NCI-H2196 (cell line): ENCODE results near the gene C1QTNF1.
A peak's percentile ranks its signal among the peaks of the same experiment; 100 is the strongest.

Experiments
- DNase-seq: peaks from one replicate; lab custom pipeline; 2025; ENCODE audit not compliant: unreplicated experiment; lab: John Stamatoyannopoulos, UW

The C1QTNF1 gene

DNA sequence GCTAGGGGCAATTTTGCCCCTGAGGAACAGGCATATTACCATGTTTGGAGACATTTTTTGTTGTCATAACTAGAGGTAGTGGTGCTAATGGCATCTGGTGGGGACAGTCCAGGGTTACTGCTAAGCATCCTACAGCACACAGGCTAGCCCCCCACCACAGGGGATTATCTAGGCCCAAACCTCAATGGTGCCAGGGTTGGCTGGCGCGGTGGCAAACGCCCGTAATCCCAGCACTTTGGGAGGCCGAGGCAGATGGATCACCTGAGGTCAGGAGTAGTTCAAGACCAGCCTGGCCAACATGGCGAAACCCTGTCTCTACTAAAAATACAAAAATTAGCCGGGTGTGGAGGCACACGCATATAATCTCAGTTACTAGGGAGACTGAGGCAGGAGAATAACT, 15.2 kb downstream of the C1QTNF1 start:
- DNase-seq = no peak

DNA sequence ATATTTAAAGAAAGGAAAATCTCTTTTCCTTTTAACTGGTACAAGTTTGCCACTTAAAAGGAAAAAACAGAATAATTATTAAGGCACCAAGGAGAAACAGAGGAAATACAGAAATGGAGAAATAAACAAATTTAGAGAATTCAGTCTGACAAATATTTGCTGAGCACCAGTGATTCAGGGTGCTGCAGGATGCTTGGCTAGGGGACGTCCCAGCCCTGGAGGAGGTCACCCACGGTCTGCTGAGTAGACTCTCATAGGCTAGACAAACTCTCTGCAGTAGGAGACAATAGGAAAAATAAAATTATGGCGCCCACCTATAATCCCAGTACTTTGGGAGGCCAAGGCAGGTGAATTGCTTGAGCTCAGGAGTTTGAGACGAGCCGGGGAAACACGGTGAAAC, 15.9 kb downstream of the C1QTNF1 start:
- DNase-seq = no peak

DNA sequence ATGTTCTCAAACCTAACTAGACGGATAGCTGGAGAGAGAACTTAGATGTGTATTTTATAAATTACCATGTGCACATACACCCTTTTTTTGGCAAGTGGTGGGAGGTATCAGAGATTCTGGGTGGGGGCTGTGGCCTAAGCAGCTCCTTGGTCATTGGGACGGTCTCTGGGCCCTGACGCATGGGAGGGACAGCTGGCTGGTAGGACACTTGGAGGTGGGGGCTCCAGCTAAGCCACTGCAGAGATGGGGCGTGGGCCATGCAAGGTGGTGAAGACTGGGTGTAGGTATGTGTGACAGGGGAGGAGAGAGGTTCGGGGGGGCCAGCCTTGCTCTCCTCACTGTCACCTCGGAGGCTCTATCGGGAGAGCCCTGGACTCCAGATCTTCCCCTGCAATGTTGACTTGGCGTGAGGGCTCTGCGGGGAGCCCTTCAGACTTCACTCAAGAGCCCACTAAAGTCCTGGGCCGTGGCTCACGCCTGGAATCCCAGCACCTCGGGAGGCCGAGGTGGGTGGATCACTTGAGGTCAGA, 17.1 kb downstream of the C1QTNF1 start:
- no peak for DNase-seq

DNA sequence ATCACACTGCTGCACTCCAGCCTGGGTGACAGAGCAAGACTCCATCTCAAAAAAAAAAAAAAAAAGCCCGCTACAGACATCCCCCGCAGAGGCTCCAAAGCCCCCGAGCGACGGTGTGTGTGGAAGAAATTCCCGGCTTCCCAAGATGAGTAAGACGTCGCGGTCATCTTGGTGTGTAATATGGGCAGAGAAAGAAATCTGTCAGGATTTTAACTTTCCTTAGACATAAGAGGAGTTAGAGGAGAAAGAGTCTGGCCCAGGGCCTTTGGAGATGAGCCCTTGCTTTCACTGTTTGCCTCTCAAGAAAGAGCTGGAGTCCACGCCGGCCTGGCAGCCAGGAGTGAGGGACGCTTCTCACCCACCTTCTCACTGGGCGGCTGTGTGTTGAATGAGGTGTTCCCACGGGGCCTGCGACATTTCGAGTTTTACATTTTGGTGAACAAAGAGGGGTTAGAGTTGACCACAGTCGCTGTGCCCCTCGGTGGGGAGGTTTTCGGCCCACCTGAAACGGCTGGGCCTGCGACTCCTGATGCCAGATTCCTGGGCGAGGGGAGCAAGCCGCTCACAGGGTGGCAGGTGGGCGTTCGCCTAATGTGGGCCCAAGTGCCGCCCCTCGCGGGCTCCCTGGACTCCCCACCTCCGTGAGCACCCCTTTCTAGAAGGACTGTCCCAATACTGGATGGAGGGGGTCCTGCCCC, 17.9 kb downstream of the C1QTNF1 start:
- no peak for DNase-seq

DNA sequence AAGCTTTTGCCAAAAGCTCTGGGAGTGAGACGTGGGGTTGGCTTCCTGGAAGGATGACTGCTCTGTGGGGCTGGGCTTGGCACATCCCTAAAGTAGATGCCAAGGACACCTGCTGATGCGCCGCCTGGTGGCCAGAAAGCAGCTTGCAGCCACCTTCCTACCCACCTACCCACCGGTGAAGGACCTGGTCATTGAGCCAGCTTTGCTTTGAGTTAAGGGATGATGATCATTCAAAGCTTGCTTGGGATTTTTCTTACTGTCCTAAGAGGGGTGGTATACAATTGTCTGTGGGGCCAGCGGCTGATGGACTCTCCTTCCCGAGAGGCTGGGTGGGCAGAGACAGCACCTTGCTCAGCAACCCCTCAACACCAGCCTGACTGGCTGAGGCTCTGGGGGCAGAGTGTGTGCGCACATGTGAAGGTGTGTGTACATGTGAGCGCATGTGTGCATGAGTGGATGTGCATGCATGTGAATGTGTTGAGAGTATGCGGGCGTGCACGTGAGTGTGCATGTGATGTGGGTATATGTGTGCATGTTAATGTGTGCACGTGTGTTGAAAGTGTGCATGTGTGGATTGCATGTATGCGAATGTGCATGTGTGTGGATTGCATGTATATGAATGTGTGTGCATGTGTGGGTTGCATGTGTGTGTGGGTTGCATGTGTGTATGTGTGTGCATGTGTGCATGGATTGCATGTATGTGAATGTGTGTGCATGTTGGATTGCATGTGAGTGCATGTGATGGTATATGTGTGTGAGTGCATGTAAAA, 18.6 kb downstream of the C1QTNF1 start:
- peak; percentile 94 for DNase-seq

DNA sequence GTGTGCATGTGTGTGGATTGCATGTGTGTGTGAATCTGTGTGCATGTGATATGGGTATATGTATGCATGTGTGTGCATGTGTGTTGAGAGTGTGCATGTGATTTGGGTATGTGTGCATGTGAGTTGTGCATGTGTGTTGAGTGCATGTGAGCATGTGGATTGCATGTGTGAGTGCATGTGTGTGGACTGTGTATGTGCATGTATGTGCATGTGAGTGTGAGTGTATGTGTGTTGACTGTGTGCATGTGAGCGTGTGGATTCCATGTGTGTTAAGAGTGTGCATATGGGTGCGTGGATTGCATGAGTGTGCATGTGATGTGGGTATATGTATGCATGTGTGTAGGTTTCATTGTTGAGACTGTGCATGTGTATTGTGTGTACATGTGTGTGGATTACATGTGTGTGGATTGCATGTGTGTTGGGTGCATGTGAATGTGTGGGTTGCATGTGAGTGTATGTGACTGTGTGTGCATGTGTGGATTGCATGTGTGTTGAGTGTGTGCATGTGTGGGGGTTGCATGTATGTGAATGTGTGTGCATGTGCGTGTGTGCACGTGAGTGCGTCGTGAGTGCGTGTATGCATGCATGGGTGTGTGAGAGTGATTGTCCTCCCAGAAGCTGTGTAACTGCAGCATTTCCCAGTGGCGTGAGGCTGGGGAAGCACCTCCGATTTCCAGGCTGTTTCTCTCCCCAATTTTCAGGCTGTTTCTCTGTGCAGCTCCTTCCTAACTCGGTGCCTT, 19.4 kb downstream of the C1QTNF1 start:
- no peak for DNase-seq

DNA sequence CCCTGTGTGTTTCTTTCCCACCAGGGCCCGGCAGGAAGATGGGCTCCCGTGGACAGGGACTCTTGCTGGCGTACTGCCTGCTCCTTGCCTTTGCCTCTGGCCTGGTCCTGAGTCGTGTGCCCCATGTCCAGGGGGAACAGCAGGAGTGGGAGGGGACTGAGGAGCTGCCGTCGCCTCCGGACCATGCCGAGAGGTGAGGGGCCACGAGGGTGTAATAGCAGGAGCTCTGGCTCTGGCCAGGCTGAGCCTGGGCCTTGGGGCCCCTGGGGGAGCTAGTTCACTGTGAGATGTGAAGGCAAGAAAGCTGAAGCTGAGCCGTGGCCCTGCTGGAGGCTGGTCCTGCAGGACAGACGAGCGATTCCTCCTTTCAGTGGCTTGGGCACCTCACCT, 20.0 kb downstream of the C1QTNF1 start:
- DNase-seq = no peak

DNA sequence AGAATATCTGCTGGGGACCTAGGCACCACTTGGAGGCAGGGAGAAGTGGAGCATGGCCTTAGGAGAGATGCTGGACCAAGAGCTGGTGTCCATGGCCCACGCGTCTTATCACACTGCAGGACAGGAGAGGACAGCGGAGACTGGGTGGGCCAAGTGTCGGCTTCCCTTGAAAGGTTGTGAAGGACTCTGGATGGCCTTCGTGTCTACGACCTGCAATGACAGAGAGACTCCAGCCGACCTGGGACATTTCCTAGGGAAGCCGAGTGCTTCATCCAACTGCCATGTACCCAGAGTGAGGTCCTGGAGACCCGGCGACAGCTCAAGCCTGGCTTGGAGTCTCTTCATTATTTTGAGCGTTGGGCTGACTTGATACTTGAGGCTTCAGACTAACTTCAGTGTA, 20.5 kb downstream of the C1QTNF1 start:
- no peak for DNase-seq

DNA sequence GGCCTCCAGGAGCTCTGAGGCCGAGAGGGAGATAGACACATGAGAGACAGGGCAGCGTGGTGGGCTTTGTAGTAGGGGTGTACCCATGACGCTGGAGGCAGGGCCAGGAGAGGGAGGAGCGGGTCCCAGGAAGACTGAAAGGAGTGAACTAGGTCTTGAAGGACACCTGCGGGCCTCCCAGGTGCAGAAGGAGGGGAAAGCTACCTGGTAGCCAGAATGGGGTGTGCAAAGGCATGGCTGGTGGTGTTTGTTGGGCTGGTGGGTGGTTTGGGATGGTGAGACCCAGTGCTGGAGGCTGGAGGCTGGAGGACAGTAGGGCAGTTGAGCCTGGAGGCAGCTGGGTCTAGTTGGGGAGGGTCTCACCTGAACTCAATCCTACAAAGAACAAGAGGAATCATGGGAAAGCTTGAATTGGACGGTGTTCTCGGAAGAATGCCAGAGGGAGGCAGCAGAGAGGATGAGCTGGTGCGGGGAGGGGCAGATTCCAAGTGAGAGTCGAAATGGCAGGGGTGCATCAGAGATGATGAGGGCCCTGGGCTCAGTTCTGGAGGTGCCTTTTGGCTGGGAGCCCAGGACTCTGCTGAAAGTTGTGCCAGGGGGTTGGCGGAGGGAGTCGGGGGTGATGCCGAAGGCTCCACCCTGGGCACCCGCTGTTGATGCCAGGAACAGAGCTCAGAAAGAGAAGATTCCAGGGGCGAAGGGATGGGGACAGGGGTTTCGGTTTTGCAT, 21.2 kb downstream of the C1QTNF1 start:
- no peak for DNase-seq

DNA sequence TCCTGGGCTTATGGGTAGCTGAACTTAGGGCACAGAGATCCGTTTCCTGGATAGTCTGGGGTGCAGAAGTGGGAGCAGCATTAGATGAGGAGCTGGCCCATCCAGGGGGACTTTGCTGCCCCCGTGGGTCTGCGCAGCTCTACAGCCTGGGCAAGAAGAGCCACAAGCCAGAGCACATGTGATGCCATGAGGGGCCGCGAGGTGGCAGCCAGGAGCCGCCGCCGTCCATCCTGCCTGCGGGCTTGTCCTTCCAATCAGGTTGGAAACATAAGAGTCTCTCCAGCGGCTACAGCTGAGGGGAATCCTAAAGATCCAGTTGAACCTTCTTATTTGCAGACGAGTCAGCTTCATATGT, 21.9 kb downstream of the C1QTNF1 start:
- DNase-seq = peak; percentile 85

DNA sequence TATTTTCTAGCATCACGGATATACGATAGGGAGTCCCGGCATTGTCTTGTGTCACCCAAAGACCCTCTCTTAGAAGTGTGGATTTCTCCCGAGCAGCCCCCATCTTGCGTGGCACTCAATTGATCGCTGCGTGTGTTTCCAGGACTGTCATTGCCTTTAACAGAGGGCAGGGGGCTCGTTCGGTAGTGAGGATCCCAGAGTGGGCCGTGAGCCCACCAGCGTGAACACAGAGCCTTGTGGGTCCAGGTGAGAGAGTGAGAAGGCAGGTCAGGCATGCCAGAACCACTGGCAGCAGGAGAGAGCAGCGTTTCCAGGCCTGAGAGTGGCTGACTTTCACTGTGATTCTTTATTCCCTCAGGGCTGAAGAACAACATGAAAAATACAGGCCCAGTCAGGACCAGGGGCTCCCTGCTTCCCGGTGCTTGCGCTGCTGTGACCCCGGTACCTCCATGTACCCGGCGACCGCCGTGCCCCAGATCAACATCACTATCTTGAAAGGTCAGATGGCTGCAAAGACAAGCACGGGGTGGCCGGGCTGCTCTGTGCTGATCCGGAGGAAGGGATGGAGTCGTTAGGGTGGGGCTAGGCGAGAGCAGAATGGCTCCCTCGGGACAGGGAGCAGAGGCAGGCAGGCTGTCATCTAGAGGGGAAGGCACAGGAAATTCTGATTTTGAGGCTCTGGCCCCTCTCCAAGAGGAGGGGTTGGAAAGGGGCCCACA, 22.4 kb downstream of the C1QTNF1 start:
- no peak for DNase-seq

DNA sequence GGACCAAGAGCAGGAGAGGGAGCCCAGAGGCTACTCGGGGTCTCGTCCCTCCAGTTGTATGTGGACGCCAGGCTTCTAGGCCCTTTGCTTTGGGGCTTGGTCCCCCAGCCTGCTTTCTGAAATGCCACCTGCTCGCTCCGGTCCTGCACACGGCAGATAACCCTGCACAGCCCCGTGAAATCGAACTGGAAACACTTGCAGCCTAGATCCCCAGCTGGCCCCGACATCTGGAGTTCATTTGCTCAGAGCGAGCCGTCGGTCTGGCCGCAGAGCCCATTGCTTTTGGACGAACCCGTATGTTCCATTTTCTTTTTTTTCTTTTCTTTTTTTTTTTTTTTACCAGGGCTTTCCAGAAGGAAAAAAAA, 22.9 kb downstream of the C1QTNF1 start:
- DNase-seq = no peak

DNA sequence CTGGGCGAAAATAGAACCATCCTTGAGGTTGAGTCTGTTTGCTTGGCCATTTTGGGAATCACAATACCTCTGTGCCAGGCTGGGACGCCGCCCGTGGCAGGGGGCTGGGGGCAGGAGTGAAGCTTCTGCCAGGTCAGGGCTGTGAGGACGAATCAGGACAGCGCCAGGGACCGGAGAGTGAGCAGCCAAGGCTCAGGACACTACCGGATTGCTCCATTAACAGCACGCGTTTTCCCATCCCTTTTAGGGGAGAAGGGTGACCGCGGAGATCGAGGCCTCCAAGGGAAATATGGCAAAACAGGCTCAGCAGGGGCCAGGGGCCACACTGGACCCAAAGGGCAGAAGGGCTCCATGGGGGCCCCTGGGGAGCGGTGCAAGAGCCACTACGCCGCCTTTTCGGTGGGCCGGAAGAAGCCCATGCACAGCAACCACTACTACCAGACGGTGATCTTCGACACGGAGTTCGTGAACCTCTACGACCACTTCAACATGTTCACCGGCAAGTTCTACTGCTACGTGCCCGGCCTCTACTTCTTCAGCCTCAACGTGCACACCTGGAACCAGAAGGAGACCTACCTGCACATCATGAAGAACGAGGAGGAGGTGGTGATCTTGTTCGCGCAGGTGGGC, 23.4 kb downstream of the C1QTNF1 start:
- no peak for DNase-seq

DNA sequence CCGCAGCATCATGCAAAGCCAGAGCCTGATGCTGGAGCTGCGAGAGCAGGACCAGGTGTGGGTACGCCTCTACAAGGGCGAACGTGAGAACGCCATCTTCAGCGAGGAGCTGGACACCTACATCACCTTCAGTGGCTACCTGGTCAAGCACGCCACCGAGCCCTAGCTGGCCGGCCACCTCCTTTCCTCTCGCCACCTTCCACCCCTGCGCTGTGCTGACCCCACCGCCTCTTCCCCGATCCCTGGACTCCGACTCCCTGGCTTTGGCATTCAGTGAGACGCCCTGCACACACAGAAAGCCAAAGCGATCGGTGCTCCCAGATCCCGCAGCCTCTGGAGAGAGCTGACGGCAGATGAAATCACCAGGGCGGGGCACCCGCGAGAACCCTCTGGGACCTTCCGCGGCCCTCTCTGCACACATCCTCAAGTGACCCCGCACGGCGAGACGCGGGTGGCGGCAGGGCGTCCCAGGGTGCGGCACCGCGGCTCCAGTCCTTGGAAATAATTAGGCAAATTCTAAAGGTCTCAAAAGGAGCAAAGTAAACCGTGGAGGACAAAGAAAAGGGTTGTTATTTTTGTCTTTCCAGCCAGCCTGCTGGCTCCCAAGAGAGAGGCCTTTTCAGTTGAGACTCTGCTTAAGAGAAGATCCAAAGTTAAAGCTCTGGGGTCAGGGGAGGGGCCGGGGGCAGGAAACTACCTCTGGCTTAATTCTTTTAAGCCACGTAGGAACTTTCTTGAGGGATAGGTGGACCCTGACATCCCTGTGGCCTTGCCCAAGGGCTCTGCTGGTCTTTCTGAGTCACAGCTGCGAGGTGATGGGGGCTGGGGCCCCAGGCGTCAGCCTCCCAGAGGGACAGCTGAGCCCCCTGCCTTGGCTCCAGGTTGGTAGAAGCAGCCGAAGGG, 24.2 kb downstream of the C1QTNF1 start:
- DNase-seq = no peak

DNA sequence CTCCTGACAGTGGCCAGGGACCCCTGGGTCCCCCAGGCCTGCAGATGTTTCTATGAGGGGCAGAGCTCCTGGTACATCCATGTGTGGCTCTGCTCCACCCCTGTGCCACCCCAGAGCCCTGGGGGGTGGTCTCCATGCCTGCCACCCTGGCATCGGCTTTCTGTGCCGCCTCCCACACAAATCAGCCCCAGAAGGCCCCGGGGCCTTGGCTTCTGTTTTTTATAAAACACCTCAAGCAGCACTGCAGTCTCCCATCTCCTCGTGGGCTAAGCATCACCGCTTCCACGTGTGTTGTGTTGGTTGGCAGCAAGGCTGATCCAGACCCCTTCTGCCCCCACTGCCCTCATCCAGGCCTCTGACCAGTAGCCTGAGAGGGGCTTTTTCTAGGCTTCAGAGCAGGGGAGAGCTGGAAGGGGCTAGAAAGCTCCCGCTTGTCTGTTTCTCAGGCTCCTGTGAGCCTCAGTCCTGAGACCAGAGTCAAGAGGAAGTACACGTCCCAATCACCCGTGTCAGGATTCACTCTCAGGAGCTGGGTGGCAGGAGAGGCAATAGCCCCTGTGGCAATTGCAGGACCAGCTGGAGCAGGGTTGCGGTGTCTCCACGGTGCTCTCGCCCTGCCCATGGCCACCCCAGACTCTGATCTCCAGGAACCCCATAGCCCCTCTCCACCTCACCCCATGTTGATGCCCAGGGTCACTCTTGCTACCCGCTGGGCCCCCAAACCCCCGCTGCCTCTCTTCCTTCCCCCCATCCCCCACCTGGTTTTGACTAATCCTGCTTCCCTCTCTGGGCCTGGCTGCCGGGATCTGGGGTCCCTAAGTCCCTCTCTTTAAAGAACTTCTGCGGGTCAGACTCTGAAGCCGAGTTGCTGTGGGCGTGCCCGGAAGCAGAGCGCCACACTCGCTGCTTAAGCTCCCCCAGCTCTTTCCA, 25.1 kb downstream of the C1QTNF1 start:
- no peak for DNase-seq

DNA sequence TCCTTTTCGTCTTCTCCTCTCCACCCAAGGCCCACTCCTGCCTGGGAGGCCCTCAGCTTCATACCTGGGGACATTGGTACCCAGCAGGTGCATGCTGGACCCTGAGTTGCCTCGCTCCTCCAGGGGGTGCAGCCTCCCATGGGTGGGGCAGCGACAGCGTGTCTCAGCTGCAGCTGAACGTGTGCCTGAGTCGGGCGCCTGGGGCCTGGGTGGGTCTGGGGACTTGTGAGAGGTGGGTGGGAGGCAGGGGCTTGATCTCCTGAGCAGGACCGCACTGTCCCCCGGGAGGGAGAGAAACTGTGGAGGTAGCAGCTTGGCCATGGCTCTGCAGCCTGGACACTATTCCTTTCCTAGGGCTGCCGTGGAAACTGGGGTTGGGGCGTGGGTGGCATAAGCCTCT, 25.9 kb downstream of the C1QTNF1 start:
- DNase-seq = no peak

DNA sequence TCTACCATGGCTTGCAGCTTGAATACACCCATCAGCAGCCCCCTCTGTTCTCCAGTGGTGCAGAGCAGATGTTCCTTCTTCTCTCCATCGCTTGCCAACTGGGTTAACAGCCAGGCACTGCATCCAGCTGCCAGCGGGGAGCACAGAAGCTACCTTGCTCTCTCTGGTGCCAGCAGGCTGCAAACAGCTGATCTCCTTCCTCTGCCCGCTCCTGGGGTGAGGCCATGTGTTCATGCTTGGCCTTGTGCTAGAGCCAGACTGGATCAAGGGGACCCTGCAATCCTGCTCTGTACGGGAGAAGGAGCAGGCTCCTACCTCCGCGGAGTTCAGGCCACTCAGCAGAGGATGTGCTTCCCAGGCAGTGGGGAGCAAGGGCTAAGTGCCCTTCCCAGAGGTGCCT, 26.6 kb downstream of the C1QTNF1 start:
- DNase-seq = no peak

DNA sequence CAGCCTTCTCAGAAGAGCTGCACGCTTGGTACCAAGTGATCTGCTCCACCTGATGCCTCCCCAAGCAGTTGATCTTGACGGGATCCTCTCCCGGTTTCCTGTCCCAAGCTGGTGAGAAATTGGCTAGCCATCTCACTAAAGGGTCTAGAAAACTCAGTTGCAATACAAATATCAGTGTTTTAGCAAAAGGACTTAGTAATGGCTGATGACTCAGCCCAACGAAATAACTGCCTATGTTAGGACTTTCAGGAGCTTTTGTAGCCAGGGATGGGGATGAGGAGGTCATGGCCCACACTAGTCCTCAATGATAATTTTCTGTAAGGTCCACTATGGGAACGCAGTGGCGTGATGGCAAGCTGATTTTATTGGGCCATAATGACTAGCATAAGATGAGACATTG, 27.3 kb downstream of the C1QTNF1 start:
- DNase-seq = no peak
